Upper lobe of left lung (tissue), 6 donors: ENCODE results near the gene SRCIN1. TPM values are rescaled to one million over a fixed set of nuclear protein-coding genes. Genes with fewer than 3 reads are reported as not detected.

ENCODE experiments used
- ATAC-seq, 2 donors: fragments of 200-7000 bp; cut with Tn5 transposase; one replicate each; pipeline ENCODE4 v1.9.1; 2022; ENCODE audit warnings: mild to moderate bottlenecking in 2 of 2, moderate library complexity in 2 of 2; ENCODE audit not compliant: low FRiP score in 2 of 2
- DNase-seq, 2 donors: peaks; one replicate each; pipeline ENCODE4 v3.0.0-alpha.2; 2019 to 2020
- H3K27ac ChIP-seq, 4 donors: fragments of 200-600 bp; sonication (generic); one replicate each; pipeline ENCODE4 v1.5.1; 2016 to 2019
- H3K27me3 ChIP-seq, 4 donors: fragments of 200-600 bp; sonication (generic); one replicate each; pipeline ENCODE4 v1.5.1; 2017 to 2019
- H3K36me3 ChIP-seq, 4 donors: fragments of 200-600 bp; sonication (generic); one replicate each; pipeline ENCODE4 v1.5.1; 2016 to 2019
- H3K4me1 ChIP-seq, 4 donors: fragments of 200-600 bp; sonication (generic); one replicate each; pipeline ENCODE4 v1.5.1; 2018 to 2019
- H3K4me3 ChIP-seq, 4 donors: fragments of 200-600 bp; sonication (generic); one replicate each; pipeline ENCODE4 v1.5.1; 2017 to 2019; ENCODE audit warnings: mild to moderate bottlenecking in 2 of 4, moderate library complexity in 1 of 4
- H3K9me3 ChIP-seq, 4 donors: fragments of 200-600 bp; sonication (generic); one replicate each; pipeline ENCODE4 v1.5.1; 2018 to 2019
- CTCF ChIP-seq, 6 experiments: fragments of 450-650 bp in 4 of 6; fragments of 200-600 bp in 2 of 6; sonication (generic) in 2 of 6; IDR thresholded peaks; one replicate each; pipeline ENCODE4 v1.5.1; 2016 to 2019; ENCODE audit warnings: antibody characterized with exemption in 6 of 6
- EP300 ChIP-seq, 4 donors: sonication (generic); formaldehyde crosslinking; IDR thresholded peaks; one replicate each; pipeline ENCODE4 v1.5.1; 2017; ENCODE audit warnings: antibody characterized with exemption in 4 of 4, control low read depth in 2 of 4
- POLR2A ChIP-seq, 4 donors: fragments of 450-650 bp; IDR thresholded peaks; one replicate each; pipeline ENCODE4 v1.5.1; 2016 to 2017; ENCODE audit warnings: antibody characterized with exemption in 4 of 4, mild to moderate bottlenecking in 2 of 4
- POLR2AphosphoS5 ChIP-seq, 2 donors: sonication (generic); formaldehyde crosslinking; IDR thresholded peaks; one replicate each; pipeline ENCODE4 v1.5.1; 2017; ENCODE audit warnings: antibody characterized with exemption in 2 of 2
- WGBS, 2 donors: methylation state at CpG; one replicate each; pipeline ENCODE4 v1.1.5; 2017 to 2018; 5-methylcytosine and 5-hydroxymethylcytosine counted together
- total RNA-seq, 6 donors: library from RNA; depleted of rRNA in 4 of 6; stranded (reverse); fragments of >200 nt in 4 of 6; gene quantifications; one replicate each; pipeline versions ENCODE4 v1.1.0 to v1.2.1, GENCODE V29; 2016 to 2021
- donor health status: DM: no; HTN: no; CAD: no; lungs with moderate emphysema.
- donor health status: DM: no; HTN: yes; CAD: no; lungs with severe emphysema.

SRCIN1 gene
- total RNA-seq, 6 donors from 2014 or later, result 1.6 to 16.6 (median 5.6) TPM

GRCh38 chr17:38594152-38594551 lies 11.6 kb downstream of the SRCIN1 start:
- no peaks in the 10 kb centered on the region for H3K36me3 ChIP-seq
- 55 to 64% methylated on average over 13 of the region's 13 CpGs for WGBS, 2 donors
- ATAC-seq, result no peak
- H3K9me3 ChIP-seq, result no peaks in the 10 kb centered on the region
- DNase-seq, result no peak
- H3K4me1 ChIP-seq, result peaks cover 5 to 18% (median 16%) of the 10 kb centered on the region in 4 donors
- peaks cover 0 to 15% (median 3%) of the 10 kb centered on the region in 4 donors for H3K27me3 ChIP-seq
- H3K4me3 ChIP-seq, result no peak overlapping the region
- H3K27ac ChIP-seq, result no peak overlapping the region
- TF ChIP-seq POLR2A (IDR thresholded peaks at IDR 0.05) (no peak), POLR2AphosphoS5 (IDR thresholded peaks at IDR 0.05) (no peak), EP300 (IDR thresholded peaks at IDR 0.05) (no peak), CTCF (IDR thresholded peaks at IDR 0.05) (no peak)

GRCh38 chr17:38592487-38592886 lies 13.3 kb downstream of the SRCIN1 start:
- H3K27me3 ChIP-seq, result peaks cover 0 to 15% (median 4%) of the 10 kb centered on the region in 4 donors
- no peaks in the 10 kb centered on the region for H3K36me3 ChIP-seq
- no peak overlapping the region for H3K4me3 ChIP-seq
- no peak for TF ChIP-seq EP300 (IDR thresholded peaks at IDR 0.05)
- no peak for TF ChIP-seq POLR2A (IDR thresholded peaks at IDR 0.05)
- TF ChIP-seq CTCF (IDR thresholded peaks at IDR 0.05), result no peak
- TF ChIP-seq POLR2AphosphoS5 (IDR thresholded peaks at IDR 0.05), result no peak
- ATAC-seq, result no peak
- no peak for DNase-seq
- no peak overlapping the region for H3K27ac ChIP-seq
- peaks cover 5 to 18% (median 16%) of the 10 kb centered on the region in 4 donors for H3K4me1 ChIP-seq
- H3K9me3 ChIP-seq, result no peaks in the 10 kb centered on the region

GRCh38 chr17:38591759-38592241 lies 14.0 kb downstream of the SRCIN1 start:
- ATAC-seq (peak; percentile 65 to 70), DNase-seq (peak in 1 of 2 donors; percentile 32)

GRCh38 chr17:38590988-38591758 lies 14.6 kb downstream of the SRCIN1 start:
- no peak overlapping the region for H3K4me3 ChIP-seq
- no peak overlapping the region for H3K27ac ChIP-seq
- H3K9me3 ChIP-seq, result no peaks in the 10 kb centered on the region
- 48 to 65% methylated on average over 2 to 6 of the region's 6 CpGs for WGBS, 2 donors
- ATAC-seq (peak; percentile 46 to 52), DNase-seq (peak in 1 of 2 donors; percentile 75)
- TF ChIP-seq EP300 (IDR thresholded peaks at IDR 0.05), result no peak
- TF ChIP-seq CTCF (IDR thresholded peaks at IDR 0.05), result no peak
- no peak for TF ChIP-seq POLR2A (IDR thresholded peaks at IDR 0.05)
- no peak for TF ChIP-seq POLR2AphosphoS5 (IDR thresholded peaks at IDR 0.05)
- peaks cover 5 to 18% (median 16%) of the 10 kb centered on the region in 4 donors for H3K4me1 ChIP-seq
- no peaks in the 10 kb centered on the region for H3K36me3 ChIP-seq
- peaks cover 0 to 19% (median 5%) of the 10 kb centered on the region in 4 donors for H3K27me3 ChIP-seq

More at GRCh38 chr17:38591759-38592241, 14.0 kb downstream of the SRCIN1 start:
- no peak overlapping the region for H3K4me3 ChIP-seq
- no peaks in the 10 kb centered on the region for H3K9me3 ChIP-seq
- TF ChIP-seq EP300 (IDR thresholded peaks at IDR 0.05) (no peak), CTCF (IDR thresholded peaks at IDR 0.05) (no peak), POLR2A (IDR thresholded peaks at IDR 0.05) (no peak), POLR2AphosphoS5 (IDR thresholded peaks at IDR 0.05) (no peak)
- no peaks in the 10 kb centered on the region for H3K36me3 ChIP-seq
- 44 to 56% methylated on average over 4 to 5 of the region's 5 CpGs for WGBS, 2 donors
- H3K4me1 ChIP-seq, result peaks cover 5 to 18% (median 16%) of the 10 kb centered on the region in 4 donors
- H3K27me3 ChIP-seq, result peaks cover 0 to 20% (median 5%) of the 10 kb centered on the region in 4 donors
- no peak overlapping the region for H3K27ac ChIP-seq
